Mesothelial cell of epicardium (in vitro differentiated cells): ENCODE measurements around the gene SEC61B. TPM values are rescaled to one million over a fixed set of nuclear protein-coding genes. Genes with fewer than 3 reads are reported as not detected.

Experiments
- DNase-seq, 2 experiments: peaks; one replicate each; pipeline ENCODE4 v3.0.0; 2021; ENCODE audit warnings: low spot score in 2 of 2; ENCODE audit not compliant: unreplicated experiment in 2 of 2
- H3K27ac Mint-ChIP-seq: 2 replicates; pipeline ENCODE4 v1.8.0; 2021; ENCODE audit warnings: mixed read lengths
- H3K27me3 Mint-ChIP-seq: 2 replicates; pipeline ENCODE4 v1.8.0; 2021; ENCODE audit warnings: low read depth, mixed read lengths
- H3K36me3 Mint-ChIP-seq: 2 replicates; pipeline ENCODE4 v1.8.0; 2021; ENCODE audit warnings: mixed read lengths
- H3K4me1 Mint-ChIP-seq: 2 replicates; pipeline ENCODE4 v1.8.0; 2021; ENCODE audit warnings: mixed read lengths
- H3K4me3 Mint-ChIP-seq: 2 replicates; pipeline ENCODE4 v1.8.0; 2021; ENCODE audit warnings: mild to moderate bottlenecking, moderate library complexity, mixed read lengths
- H3K9me3 Mint-ChIP-seq: 2 replicates; pipeline ENCODE4 v1.8.0; 2021; ENCODE audit warnings: mixed read lengths
- CTCF ChIP-seq: fragments of 200-600 bp; sonication (generic); IDR thresholded peaks from one replicate; pipeline ENCODE4 v1.5.0; 2021; ENCODE audit warnings: antibody characterized with exemption; ENCODE audit not compliant: unreplicated experiment
- total RNA-seq: library from RNA; stranded (reverse); gene quantifications from 3 replicates; pipeline ENCODE4 v1.2.1, GENCODE V29; 2021

The SEC61B gene
- total RNA-seq, 1 donor from 2014 or later: 132 TPM

GRCh38 chr9:99182356-99182755, 39.7 kb upstream of the SEC61B start:
- no peak for TF ChIP-seq CTCF
- H3K4me3 Mint-ChIP-seq: no peak overlapping the region
- DNase-seq: no peak

GRCh38 chr9:99183616-99184015, 38.5 kb upstream of the SEC61B start:
- H3K27ac Mint-ChIP-seq: peak overlapping the region; percentile 23
- no peak for TF ChIP-seq CTCF
- peaks cover 5% of the 10 kb centered on the region for H3K4me1 Mint-ChIP-seq
- no peak overlapping the region for H3K4me3 Mint-ChIP-seq
- peaks cover 9% of the 10 kb centered on the region for H3K27me3 Mint-ChIP-seq
- no peaks in the 10 kb centered on the region for H3K9me3 Mint-ChIP-seq
- no peak for DNase-seq
- no peaks in the 10 kb centered on the region for H3K36me3 Mint-ChIP-seq

More at GRCh38 chr9:99182356-99182755, 39.7 kb upstream of the SEC61B start:
- Mint-ChIP-seq H3K9me3 (no peaks in the 10 kb centered on the region), H3K4me1 (peaks cover 5% of the 10 kb centered on the region), H3K27ac (no peak overlapping the region), H3K27me3 (no peaks in the 10 kb centered on the region), H3K36me3 (no peaks in the 10 kb centered on the region)

GRCh38 chr9:99184110-99184474, 38.0 kb upstream of the SEC61B start:
- TF ChIP-seq CTCF: no peak
- H3K4me3 Mint-ChIP-seq: no peak overlapping the region
- peaks cover 5% of the 10 kb centered on the region for H3K4me1 Mint-ChIP-seq
- no peak overlapping the region for H3K27ac Mint-ChIP-seq
- H3K9me3 Mint-ChIP-seq: no peaks in the 10 kb centered on the region
- H3K27me3 Mint-ChIP-seq: peaks cover 13% of the 10 kb centered on the region
- H3K36me3 Mint-ChIP-seq: no peaks in the 10 kb centered on the region
- DNase-seq: no peak

- Mint-ChIP-seq H3K4me3 (no peak overlapping the region), H3K36me3 (no peaks in the 10 kb centered on the region), H3K27ac (peak overlapping the region; percentile 81), H3K27me3 (peaks cover 18% of the 10 kb centered on the region), H3K9me3 (no peaks in the 10 kb centered on the region), H3K4me1 (peaks cover 5% of the 10 kb centered on the region)
- TF ChIP-seq CTCF: peak; percentile 91
- peak; percentile 61 to 87 for DNase-seq
Observed at GRCh38 chr9:99184475-99185347, 37.4 kb upstream of the SEC61B start.

GRCh38 chr9:99185348-99185632, 36.8 kb upstream of the SEC61B start:
- Mint-ChIP-seq H3K4me1 (peaks cover 5% of the 10 kb centered on the region), H3K27me3 (peaks cover 18% of the 10 kb centered on the region), H3K27ac (no peak overlapping the region), H3K9me3 (no peaks in the 10 kb centered on the region), H3K36me3 (no peaks in the 10 kb centered on the region), H3K4me3 (no peak overlapping the region)
- TF ChIP-seq CTCF: no peak
- DNase-seq: no peak
